Skeletal muscle cell (primary cell): Measurements from ENCODE around the gene HEMGN.
"Not testable (repeated sequence)": the region's sequence is repeated elsewhere in the genome, so short reads cannot be mapped to it uniquely, and the experiment has no call there.

Source experiments
- DNase-seq: peaks from one replicate; pipeline ENCODE4 v3.0.0-alpha.2; 2010; ENCODE audit warnings: low read depth
- H3K4me3 ChIP-seq: 2 replicates; pipeline ENCODE4 v1.5.1; 2011; ENCODE audit warnings: low read depth, mild to moderate bottlenecking, control low read depth, low read length, moderate library complexity

HEMGN gene

DNA sequence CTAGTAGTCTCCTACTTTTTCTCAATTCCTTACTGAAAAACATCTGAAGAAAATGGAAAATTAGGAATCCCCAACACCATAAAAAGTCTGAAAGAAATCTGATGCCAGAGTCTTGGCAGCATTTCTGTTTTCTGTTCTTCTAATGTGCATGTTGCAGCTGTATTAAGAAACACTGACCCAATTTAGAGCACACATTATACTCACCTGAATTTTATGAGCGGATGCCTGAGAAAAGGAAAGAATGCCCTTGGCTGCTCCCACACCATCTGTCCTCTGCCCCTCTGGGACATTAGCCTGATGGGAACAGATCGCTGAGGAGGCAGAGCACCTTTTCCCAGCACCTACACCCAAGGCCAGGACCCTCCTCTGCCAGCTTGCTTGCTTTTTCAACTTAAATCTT lies 31.0 kb upstream of the HEMGN start:
- no peak overlapping the region for H3K4me3 ChIP-seq
- DNase-seq = no peak

DNA sequence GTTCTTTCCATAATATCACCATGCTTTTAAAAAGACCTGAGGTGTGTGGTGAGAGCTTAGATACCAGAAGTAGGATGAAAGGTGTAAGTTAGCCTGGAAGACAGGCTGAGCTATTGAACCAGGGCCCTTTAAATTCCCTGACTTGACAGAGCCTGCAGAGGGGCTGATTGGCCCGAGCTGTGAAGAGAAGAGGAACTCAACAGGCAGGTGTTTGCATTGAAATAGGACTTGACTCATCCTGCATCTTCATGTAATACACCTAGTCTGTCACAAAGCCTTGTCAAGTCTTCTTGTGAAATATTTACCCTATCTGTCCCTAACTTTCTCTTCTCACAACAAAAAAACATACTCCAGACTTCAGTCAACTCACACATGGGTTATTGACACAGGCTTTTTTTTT lies 28.5 kb upstream of the HEMGN start:
- no peak for DNase-seq
- no peak overlapping the region for H3K4me3 ChIP-seq

DNA sequence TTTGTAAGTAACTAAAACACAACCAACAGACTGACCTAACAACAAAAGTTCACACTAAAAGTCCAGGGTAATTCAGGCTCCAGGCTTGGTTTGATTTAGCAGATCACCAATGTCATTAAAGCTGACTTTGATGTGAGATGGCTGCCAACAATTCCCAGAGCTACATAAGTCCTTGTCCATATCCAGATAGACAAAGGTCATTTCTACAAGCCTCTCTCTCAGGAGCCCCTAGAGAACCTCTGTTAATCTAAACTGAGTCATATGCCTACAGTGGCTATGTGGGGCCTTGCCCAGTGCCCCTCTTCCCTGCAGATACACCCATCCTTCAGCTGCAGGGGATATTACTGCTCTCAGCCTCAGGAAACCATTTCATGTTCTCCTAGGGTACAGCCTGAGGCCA lies 26.9 kb upstream of the HEMGN start:
- no peak overlapping the region for H3K4me3 ChIP-seq
- no peak for DNase-seq

DNA sequence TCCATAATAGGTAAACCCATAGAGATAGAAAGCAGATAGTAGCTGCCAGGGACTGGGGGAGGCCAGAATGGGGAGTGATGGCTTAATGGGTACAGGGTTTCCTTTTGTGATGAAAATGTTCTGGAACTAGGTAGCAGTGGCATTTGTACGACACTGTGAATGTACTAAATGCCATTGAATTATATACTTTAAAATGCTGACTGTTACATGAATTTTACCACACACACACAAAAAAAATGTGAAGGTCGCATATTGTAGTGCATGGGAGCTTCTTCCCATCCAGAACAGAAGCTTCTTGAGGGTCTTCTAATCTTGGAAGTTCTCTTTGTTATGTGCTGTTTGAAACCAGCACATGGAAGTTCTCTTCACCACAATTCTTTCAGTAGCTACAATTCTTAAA lies 25.3 kb upstream of the HEMGN start:
- DNase-seq = no peak

DNA sequence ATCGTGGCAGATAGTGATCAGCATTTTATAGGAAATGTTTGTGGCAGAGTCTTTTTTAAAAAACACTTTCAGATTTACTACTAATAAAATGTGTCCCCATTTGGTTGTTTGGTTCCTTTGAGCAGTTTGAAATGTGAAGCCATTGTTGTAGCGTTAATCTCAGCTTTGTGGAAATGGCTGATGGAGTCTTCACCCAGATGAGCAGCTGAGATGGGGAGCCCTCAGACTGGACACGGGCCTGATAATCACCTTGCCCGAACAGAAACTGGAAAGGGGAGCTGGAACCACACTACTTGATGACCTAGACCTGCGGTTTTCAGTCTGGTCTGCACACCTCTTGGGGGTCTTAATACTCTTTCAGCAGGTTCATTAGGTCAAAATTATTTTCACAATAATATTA lies 24.6 kb upstream of the HEMGN start:
- DNase-seq = no peak
- H3K4me3 ChIP-seq = no peak overlapping the region

More for the DNA sequence above, 25.3 kb upstream of the HEMGN start:
- no peak overlapping the region for H3K4me3 ChIP-seq

DNA sequence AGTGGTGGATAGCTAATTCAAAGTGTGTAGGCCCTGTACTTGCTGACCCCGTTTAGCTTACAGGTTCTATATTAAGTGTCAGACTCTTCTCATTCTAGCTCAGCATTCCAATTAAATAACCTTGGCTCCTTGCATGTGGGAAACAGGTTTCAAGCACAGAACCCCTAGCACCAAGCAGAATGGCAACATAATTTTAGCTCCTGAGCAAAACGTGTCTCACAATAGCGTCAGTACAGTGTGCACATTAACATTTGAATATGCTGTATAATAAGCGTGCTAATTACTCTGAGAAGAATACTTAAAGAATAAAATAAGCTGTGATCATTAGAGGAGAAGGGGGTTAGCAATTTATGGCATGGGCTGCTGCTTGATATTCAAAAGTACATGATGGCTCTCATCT lies 24.2 kb upstream of the HEMGN start:
- H3K4me3 ChIP-seq = no peak overlapping the region
- no peak for DNase-seq

DNA sequence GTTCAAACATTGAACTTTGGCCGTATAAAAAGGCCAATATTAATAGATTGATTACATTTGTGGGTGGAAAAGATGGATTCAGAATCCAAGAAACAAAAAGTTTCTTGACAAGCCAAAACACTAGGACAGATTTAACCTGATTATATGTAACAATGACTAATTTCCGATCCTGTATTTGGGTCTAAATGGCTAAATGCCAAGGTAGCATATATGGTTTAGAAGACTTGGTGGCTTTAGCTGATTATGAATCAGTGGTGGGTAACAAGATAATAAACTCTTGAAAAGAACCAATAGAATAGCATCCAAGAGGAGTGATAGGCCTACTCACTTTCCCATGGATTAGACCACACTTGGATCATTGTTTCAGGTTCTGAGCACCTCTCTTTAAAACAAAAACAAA lies 23.4 kb upstream of the HEMGN start:
- DNase-seq = no peak
- H3K4me3 ChIP-seq = no peak overlapping the region

DNA sequence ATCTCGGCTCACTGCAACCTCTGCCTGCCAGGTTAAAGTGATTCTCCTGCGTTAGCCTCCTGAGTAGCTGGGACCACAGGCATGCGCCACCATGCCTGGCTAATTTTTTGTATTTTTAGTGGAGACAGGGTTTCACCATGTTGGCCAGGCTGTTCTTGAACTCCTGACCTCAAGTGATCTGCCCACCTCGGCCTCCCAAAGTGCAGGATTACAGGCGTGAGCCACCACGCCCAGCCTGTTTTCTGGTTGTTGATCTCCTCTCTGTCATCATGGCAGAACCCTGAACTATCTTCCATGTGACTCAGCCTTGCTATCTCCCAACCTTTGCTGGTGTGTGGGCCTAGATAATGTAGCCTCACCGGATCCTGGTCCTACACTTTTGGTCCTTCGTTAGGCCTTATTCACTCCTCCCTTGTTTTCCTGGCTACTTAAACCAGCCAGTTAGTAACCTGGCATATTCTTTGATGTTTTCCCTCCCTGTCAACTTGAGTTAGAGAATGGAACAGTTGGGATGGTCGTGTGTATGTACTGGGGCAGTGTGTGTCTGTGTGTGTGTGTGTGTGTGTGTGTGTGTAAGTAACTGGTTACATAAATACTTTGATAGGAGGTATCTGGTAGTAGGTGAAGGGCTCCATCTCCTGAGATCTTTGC lies 22.8 kb upstream of the HEMGN start:
- not testable (repeated sequence) for H3K4me3 ChIP-seq, DNase-seq

DNA sequence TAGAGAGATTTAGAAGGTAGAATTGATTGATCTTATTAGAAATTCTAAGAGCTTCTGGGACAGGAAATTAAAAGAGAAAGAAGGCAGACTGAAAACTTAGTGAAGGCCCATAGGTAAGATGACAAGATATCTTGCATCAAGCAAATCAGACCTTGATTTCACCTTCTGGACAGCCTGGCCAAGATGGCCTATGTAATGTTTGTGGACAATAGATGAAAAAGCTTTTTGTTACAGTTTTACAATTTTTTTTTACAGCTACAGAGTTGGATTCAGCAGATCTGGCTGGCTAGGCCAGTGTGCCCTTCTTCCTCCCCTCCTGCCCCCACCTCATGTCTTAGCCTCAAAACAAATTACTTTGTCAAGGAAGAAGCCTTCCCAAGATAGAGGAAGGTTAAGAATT lies 21.6 kb upstream of the HEMGN start:
- DNase-seq = no peak
- no peak overlapping the region for H3K4me3 ChIP-seq

DNA sequence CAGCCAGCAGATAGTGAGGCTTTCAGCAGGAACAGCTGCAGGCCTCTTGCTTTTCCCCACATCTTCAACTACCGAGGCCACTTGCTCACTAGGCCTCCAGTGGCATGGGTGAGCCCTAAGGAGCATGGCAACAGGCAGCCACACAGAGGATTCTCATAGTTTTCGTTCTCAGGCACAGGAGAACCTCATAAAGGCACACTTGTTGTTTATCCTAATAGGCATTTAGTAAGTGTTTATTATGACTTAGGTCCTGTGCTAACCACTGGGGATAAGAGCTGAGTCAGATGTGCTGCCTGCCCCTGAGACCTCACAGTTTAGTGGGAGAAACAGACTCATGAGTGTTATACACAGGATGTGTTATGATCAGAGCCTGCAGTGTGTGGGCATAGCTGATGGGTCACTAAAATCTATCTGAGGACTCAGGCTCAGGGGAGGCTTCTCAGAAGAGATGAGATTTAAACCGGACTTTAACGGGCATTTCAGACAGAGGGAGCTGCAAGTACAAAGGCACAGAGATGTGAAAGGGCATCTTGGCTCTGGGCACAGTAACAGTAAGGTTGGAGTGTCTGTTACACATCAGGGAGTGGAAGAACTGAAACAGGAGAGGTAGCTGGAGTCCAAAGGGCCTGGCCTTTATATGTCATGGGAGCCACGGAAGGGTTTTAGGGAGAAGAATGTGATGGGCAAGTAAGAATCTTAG lies 21.0 kb upstream of the HEMGN start:
- DNase-seq = peak; percentile 45
- no peak overlapping the region for H3K4me3 ChIP-seq

DNA sequence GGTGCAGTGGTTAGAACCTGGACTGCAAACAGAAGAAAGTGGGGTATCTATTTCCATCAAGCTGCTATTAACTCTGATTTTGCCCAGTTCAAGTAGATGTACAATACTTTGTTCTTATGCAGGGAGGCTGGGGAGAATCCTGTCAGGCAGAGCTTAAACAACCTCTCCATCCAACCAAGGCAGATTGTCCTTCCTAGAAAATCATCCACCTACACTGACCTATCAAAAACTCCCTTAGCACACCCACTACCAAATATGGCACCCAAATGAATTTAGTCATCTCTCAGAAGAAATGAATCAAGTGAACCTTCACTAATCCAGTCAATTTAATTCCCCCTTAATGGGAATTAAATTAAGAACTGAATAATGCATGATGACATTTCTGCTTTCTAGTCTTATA lies 18.4 kb upstream of the HEMGN start:
- H3K4me3 ChIP-seq = no peak overlapping the region
- no peak for DNase-seq

DNA sequence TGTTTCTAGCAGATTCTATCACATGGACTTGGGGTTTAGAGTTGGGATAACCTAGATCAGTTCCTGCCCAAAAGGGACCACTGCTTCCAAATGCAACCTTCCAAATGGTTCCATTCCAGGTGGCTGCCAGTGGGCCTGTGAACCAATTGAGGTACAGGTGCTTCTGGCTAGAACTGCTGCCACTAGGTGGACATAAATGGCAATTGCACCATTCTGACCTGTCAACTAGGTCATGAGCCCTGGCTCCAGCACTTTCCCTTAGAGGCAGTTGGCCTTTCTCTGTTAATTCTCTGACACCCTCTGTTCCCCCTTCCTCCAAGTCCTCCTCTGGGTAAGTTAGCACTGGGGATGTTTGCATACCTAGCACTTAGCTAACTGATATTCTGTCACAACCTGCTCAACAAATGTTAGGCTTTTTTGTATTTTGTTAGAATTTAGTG lies 16.6 kb upstream of the HEMGN start:
- no peak overlapping the region for H3K4me3 ChIP-seq
- no peak for DNase-seq

DNA sequence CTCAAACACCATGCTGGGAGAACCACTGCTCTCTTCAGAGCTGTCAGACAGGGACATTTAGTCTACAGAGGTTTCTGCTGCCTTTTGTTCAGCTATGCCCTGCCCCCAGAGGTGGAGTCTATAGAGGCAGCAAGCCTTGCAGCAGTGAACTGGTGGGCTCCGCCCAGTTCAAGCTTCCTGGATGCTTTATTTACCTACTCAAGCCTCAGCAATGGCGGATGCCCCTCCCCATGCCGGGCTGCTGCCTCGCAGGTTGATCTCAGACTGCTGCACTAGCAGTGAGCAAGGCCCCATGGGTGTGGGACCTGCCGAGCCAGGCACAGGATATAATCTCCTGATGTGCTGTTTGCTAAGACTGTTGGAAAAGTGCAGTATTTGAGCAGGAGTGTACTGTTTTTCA lies 12.9 kb upstream of the HEMGN start:
- H3K4me3 ChIP-seq, DNase-seq: not testable (repeated sequence)

DNA sequence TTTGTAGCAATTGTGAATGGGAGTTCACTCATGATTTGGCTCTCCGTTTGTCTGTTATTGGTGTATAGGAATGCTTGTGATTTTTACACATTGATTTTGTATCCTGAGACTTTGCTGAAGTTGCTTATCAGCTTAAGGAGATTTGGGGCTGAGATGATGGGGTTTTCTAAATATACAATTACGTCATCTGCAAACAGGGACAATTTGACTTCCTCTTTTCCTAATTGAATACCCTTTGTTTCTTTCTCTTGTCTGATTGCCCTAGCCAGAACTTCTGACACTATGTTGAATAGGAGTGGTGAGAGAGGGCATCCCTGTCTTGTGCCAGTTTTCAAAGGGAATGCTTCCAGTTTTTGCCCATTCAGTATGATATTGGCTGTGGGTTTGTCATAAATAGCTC lies 9.1 kb upstream of the HEMGN start:
- H3K4me3 ChIP-seq, DNase-seq: not testable (repeated sequence)

DNA sequence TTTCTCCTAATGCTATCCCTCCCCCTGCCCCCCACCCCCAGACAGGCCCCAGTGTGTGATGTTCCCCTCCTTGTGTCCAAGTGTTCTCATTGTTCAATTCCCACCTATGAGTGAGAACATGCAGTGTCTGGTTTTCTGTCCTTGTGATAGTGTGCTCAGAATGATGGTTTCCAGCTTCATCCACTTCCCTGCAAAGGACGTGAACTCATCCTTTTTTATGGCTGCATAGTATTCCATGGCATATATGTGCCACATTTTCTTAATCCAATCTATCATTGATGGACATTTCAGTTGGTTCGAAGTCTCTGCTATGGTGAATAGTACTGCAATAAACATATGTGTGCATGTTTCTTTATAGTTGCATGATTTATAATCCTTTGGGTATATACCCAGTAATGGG lies 7.5 kb upstream of the HEMGN start:
- not testable (repeated sequence) for H3K4me3 ChIP-seq, DNase-seq

DNA sequence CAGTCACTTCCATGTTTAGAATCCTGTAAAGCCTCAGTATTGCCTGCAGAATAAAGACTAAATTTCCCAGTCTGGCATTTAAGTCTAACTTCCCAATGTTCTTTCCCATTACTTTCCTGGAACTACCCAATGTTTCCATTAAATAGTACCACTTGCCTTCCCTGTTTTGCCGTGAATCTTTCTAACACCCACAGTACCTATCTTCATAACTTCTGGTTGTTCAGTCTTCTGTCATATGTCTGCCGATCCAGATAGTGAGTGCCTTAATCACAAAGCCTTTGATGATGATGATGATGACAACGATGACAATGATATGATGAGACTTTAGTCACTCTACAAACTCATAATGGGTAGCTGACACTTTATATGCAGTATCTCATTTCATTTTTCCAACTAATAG lies 6.6 kb upstream of the HEMGN start:
- no peak overlapping the region for H3K4me3 ChIP-seq
- DNase-seq = no peak

DNA sequence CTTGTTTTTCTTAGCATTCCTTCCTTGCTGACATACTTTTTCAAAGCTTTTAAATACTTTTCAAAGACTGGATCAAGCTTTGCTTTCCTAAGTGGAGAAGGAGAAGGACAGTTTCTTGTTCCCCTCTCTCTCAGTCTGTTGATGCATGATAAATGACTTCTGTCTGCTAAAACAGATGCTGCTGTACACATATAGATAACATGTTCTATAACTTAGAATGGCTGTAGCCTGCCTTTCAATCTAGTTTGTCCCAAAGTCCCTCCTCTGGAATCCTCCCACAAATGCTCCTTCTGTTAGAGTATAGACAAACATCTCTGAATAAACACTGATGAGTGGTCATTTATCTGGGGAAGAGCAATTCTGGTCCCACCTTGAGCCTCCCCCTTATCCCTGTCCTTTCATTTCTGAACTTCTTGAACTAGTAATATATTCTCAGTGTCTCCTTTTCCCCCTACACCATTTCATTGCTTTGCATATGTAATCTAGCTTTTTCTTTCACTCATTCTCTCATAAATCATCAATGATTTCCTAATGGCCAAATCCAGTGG lies 5.4 kb upstream of the HEMGN start:
- no peak for DNase-seq
- H3K4me3 ChIP-seq = no peak overlapping the region

DNA sequence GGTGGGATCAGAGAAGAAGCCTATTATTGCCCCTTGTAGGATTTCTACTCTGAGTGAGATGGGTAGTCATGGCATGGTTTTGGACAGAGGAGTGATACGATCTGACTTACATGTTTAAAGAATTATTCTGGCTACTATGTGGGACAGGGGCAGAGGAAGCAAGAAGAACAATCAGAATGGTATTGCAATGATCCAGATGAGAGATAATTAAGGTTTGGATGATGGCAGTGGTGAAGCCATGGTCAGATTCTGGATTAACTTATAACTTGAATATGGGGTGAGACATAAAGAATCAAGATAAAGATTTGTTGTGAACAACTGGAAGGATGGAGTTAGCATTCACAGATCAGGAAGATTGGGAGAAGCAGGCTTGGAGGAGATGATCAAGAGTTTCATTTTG lies 3.4 kb upstream of the HEMGN start:
- no peak for DNase-seq
- H3K4me3 ChIP-seq = no peak overlapping the region

DNA sequence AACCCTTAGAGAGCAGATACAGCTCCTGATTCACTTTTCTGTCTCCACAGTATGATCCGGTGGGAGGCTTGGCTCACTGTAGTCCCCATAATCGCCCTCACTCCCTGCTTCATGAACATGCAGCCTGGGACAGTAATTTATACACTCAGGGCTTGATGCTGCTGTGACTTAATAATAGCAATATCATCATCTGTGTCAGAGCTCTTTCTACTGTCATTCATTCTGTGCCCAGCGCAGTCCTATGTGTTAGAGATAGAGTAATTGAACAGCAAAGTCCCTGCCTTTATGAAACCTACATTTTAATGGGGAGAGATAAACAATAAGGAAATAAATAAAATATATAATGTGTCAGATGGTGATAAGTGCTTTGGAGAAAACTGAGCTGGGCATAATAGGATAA lies 2.8 kb upstream of the HEMGN start:
- DNase-seq = no peak
- H3K4me3 ChIP-seq = no peak overlapping the region

DNA sequence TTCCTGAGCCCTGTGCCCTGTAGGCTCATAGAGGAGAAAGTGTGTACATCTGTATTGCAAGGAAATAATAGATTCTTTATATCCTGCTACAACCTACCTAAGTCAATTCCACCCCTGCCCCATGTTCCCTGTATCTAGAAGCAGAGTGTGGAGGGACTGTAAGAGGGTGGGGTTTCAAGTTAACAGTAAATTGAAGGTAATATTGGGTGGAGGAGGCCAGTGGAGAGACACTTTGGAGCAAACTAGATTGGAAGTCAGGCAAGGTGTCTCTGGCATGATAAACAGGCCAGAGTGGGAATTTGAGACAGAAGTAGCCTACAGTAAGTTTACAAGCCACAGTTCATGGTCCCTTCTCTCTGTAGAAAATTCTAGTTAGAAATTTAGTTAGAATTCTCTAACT lies 2.3 kb upstream of the HEMGN start:
- DNase-seq = no peak
- no peak overlapping the region for H3K4me3 ChIP-seq

DNA sequence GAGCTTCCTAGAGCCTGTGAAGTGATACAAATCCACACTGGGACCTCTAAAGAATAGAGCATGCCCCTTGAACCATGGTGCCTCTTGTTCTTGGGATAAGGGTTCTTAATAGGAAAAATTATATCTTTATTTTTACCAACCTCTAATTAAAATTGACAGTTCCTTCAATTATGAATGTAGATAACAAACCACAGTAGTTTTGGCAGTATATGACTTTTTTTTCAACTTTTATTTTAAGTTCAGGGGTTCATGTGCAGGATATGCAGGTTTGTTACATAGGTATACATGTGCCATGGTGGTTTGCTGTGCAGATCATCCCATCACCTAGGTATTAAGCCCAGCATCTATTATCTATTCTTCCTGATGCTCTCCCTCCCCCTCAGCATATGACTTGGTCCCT lies 974 bp downstream of the HEMGN start:
- H3K4me3 ChIP-seq = no peak overlapping the region
- no peak for DNase-seq
